Ovary (tissue), 3 donors: Measurements from ENCODE around the gene MARK3.

Experiments used
- EP300 ChIP-seq: sonication (generic); formaldehyde crosslinking; IDR thresholded peaks from one replicate; pipeline ENCODE4 v1.6.1; 2017; ENCODE audit warnings: antibody characterized with exemption
- POLR2A ChIP-seq: fragments of 450-650 bp; IDR thresholded peaks from one replicate; pipeline ENCODE4 v1.6.1; 2017; ENCODE audit warnings: antibody characterized with exemption, mild to moderate bottlenecking, moderate library complexity
- TF ChIP-seq, protein P1 (sequence below), 3 donors: fragments of 450-650 bp in 2 of 3; fragments of 200-600 bp in 1 of 3; IDR thresholded peaks; one replicate each; pipeline versions ENCODE4 v1.5.1 to v1.8.0; 2016 to 2022; ENCODE audit warnings: antibody characterized with exemption in 3 of 3, mild to moderate bottlenecking in 1 of 3
- donor health status: DM: no; HTN: no; CAD: no.

GRCh38 chr14:103529383-103530365 is 144.5 kb downstream of the MARK3 start:
- TF ChIP-seq, protein P1, sequence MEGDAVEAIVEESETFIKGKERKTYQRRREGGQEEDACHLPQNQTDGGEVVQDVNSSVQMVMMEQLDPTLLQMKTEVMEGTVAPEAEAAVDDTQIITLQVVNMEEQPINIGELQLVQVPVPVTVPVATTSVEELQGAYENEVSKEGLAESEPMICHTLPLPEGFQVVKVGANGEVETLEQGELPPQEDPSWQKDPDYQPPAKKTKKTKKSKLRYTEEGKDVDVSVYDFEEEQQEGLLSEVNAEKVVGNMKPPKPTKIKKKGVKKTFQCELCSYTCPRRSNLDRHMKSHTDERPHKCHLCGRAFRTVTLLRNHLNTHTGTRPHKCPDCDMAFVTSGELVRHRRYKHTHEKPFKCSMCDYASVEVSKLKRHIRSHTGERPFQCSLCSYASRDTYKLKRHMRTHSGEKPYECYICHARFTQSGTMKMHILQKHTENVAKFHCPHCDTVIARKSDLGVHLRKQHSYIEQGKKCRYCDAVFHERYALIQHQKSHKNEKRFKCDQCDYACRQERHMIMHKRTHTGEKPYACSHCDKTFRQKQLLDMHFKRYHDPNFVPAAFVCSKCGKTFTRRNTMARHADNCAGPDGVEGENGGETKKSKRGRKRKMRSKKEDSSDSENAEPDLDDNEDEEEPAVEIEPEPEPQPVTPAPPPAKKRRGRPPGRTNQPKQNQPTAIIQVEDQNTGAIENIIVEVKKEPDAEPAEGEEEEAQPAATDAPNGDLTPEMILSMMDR (IDR thresholded peaks at IDR 0.05): no peak
- no peak for TF ChIP-seq EP300
- TF ChIP-seq POLR2A: no peak
